H1 (cell line): Measurements from ENCODE around the gene LIPJ. TPM values are rescaled to one million over a fixed set of nuclear protein-coding genes. Genes with fewer than 3 reads are reported as not detected.

Experiments used
- CTCF ChIA-PET: fragments of 300-600 bp; sonication (Branson Sonifier 250); formaldehyde crosslinking; loops from one replicate; lab custom pipeline; 2021; ENCODE audit not compliant: partially characterized antibody; lab: Charles Lee
- POLR2A ChIA-PET: fragments of 300-600 bp; sonication (Branson Sonifier 250); formaldehyde crosslinking; loops from one replicate; lab custom pipeline; 2021; ENCODE audit warnings: inconsistent platforms; ENCODE audit not compliant: partially characterized antibody; lab: Charles Lee
- DNase-seq, 2 experiments: peaks; one replicate each; pipeline versions ENCODE4 v3.0.0 to v3.0.0-alpha.2; 2010 to 2022; ENCODE audit warnings: low spot score in 2 of 2, low read depth in 1 of 2, mixed read lengths in 1 of 2
- FAIRE-seq: peaks from 2 replicates; lab custom pipeline; 2011; peaks lifted over from hg19 to GRCh38; lab: Jason Lieb, UNC
- H2AFZ ChIP-seq: 2 replicates; pipeline ENCODE4 v1.8.1; 2012; ENCODE audit warnings: low read length, inconsistent platforms
- H2AK5ac ChIP-seq: 2 replicates; pipeline ENCODE4 v1.6.1; 2013; ENCODE audit warnings: low read depth, low read length
- H2BK120ac ChIP-seq: replicated peaks from 2 replicates; pipeline ENCODE3; 2013; ENCODE audit warnings: low read depth, low read length, inconsistent platforms
- H2BK12ac ChIP-seq: 2 replicates; pipeline ENCODE4 v1.6.1; 2013; ENCODE audit warnings: low read depth, low read length
- H2BK15ac ChIP-seq: 2 replicates; pipeline ENCODE4 v1.6.1; 2013; ENCODE audit warnings: low read length
- H2BK20ac ChIP-seq: 2 replicates; pipeline ENCODE4 v1.6.1; 2013; ENCODE audit warnings: low read length
- H2BK5ac ChIP-seq: 2 replicates; pipeline ENCODE4 v1.6.1; 2013; ENCODE audit warnings: low read depth, low read length
- H3K14ac ChIP-seq: 2 replicates; pipeline ENCODE4 v1.6.1; 2013; ENCODE audit warnings: inconsistent platforms; ENCODE audit not compliant: insufficient read length
- H3K18ac ChIP-seq: 2 replicates; pipeline ENCODE4 v1.6.1; 2013; ENCODE audit warnings: low read length; ENCODE audit errors: extremely low read depth
- H3K23ac ChIP-seq: 2 replicates; pipeline ENCODE4 v1.6.1; 2013; ENCODE audit warnings: inconsistent platforms; ENCODE audit not compliant: insufficient read length
- H3K23me2 ChIP-seq: 2 replicates; pipeline ENCODE4 v1.6.1; 2013; ENCODE audit warnings: low read depth, low read length
- H3K27ac ChIP-seq: 2 replicates; pipeline ENCODE4 v1.6.1; 2011; ENCODE audit warnings: low read depth, low read length, inconsistent platforms
- H3K27me3 ChIP-seq, 4 experiments: replicated peaks in 1 of 4; 1 replicate in 1 of 4; 2 replicates in 3 of 4; pipeline versions ENCODE4 v1.6.1 to v1.8.1; 2011 to 2013; ENCODE audit warnings: low read length in 3 of 4, mild to moderate bottlenecking in 3 of 4, inconsistent platforms in 2 of 4, mixed read lengths in 2 of 4, moderate library complexity in 1 of 4; ENCODE audit not compliant: control insufficient read depth in 3 of 4, insufficient read depth in 3 of 4; ENCODE audit errors: extremely low read depth in 1 of 4
- H3K36me3 ChIP-seq, 4 experiments: 2 replicates each; pipeline versions ENCODE4 v1.6.1 to v1.8.1; 2011 to 2013; ENCODE audit warnings: mild to moderate bottlenecking in 4 of 4, low read length in 3 of 4, moderate library complexity in 2 of 4, control low read depth in 1 of 4, inconsistent platforms in 1 of 4; ENCODE audit not compliant: insufficient read depth in 4 of 4, control insufficient read depth in 2 of 4
- H3K4ac ChIP-seq: replicated peaks from 2 replicates; pipeline ENCODE3; 2013; ENCODE audit warnings: low read length, low read depth, mixed read lengths, inconsistent platforms; ENCODE audit not compliant: insufficient read length
- H3K4me1 ChIP-seq, 4 experiments: replicated peaks in 1 of 4; 1 replicate in 1 of 4; 2 replicates in 3 of 4; pipeline versions ENCODE4 v1.6.1 to v1.8.1; 2011 to 2013; ENCODE audit warnings: low read length in 3 of 4, inconsistent platforms in 2 of 4, mixed read lengths in 1 of 4; ENCODE audit not compliant: insufficient read depth in 4 of 4, control insufficient read depth in 3 of 4
- H3K4me2 ChIP-seq, 2 experiments: 2 replicates each; pipeline versions ENCODE4 v1.6.1 to v1.8.1; 2011 to 2013; ENCODE audit warnings: low read depth in 2 of 2, low read length in 2 of 2, control low read depth in 1 of 2, inconsistent platforms in 1 of 2, mild to moderate bottlenecking in 1 of 2; ENCODE audit not compliant: insufficient read depth in 1 of 2
- H3K4me3 ChIP-seq, 4 experiments: fragments of 200-600, 300-600 bp in 1 of 4; sonication (generic), shearing (Covaris generic), sonication (Bioruptor Twin) in 1 of 4; 2 replicates each; pipeline versions ENCODE4 v1.5.1 to v1.8.1; 2011 to 2016; ENCODE audit warnings: low read length in 4 of 4, low read depth in 3 of 4, control low read depth in 2 of 4, inconsistent platforms in 2 of 4, mild to moderate bottlenecking in 2 of 4, mixed read lengths in 1 of 4, moderate library complexity in 1 of 4; ENCODE audit not compliant: insufficient read depth in 2 of 4; ENCODE audit errors: extremely low read depth in 1 of 4
- H3K56ac ChIP-seq: replicated peaks from 2 replicates; pipeline ENCODE3; 2013; ENCODE audit warnings: low read depth, mild to moderate bottlenecking, mixed read lengths, low read length, inconsistent platforms; ENCODE audit not compliant: insufficient read length
- H3K79me1 ChIP-seq: 2 replicates; pipeline ENCODE4 v1.6.1; 2013; ENCODE audit warnings: low read depth, low read length, control low read depth
- H3K79me2 ChIP-seq, 2 experiments: 2 replicates each; pipeline versions ENCODE4 v1.6.1 to v1.8.1; 2012 to 2013; ENCODE audit warnings: low read length in 2 of 2, mild to moderate bottlenecking in 2 of 2, inconsistent platforms in 1 of 2; ENCODE audit not compliant: insufficient read depth in 2 of 2, control insufficient read depth in 1 of 2
- H3K9ac ChIP-seq, 4 experiments: replicated peaks in 1 of 4; 1 replicate in 1 of 4; 2 replicates in 3 of 4; pipeline versions ENCODE4 v1.6.1 to v1.8.1; 2011 to 2013; ENCODE audit warnings: low read depth in 3 of 4, low read length in 3 of 4, control low read depth in 2 of 4, mild to moderate bottlenecking in 2 of 4, moderate library complexity in 2 of 4, inconsistent platforms in 1 of 4; ENCODE audit errors: extremely low read depth in 1 of 4
- H3K9me3 ChIP-seq, 2 experiments: 2 replicates each; pipeline versions ENCODE4 v1.6.1 to v1.8.1; 2012 to 2013; ENCODE audit warnings: mild to moderate bottlenecking in 2 of 2, moderate library complexity in 2 of 2, control low read depth in 1 of 2, inconsistent platforms in 1 of 2, low read depth in 1 of 2, low read length in 1 of 2, mixed read lengths in 1 of 2; ENCODE audit not compliant: insufficient read depth in 2 of 2
- H4K20me1 ChIP-seq, 2 experiments: replicated peaks in 1 of 2; 2 replicates each; pipeline versions ENCODE3 to v1.8.1; 2011 to 2013; ENCODE audit warnings: inconsistent platforms in 2 of 2, low read length in 2 of 2, mild to moderate bottlenecking in 1 of 2; ENCODE audit not compliant: insufficient read depth in 2 of 2, control insufficient read depth in 1 of 2
- H4K5ac ChIP-seq: 2 replicates; pipeline ENCODE4 v1.6.1; 2013; ENCODE audit warnings: low read length, low read depth, mixed read lengths, inconsistent platforms; ENCODE audit not compliant: insufficient read length
- H4K8ac ChIP-seq: 2 replicates; pipeline ENCODE4 v1.8.0; 2013; ENCODE audit warnings: mild to moderate bottlenecking, moderate library complexity, low read length, inconsistent platforms; ENCODE audit not compliant: insufficient read depth; ENCODE audit errors: extremely low read depth
- H4K91ac ChIP-seq: replicated peaks from 2 replicates; pipeline ENCODE3; 2013; ENCODE audit warnings: low read length, mixed read lengths, inconsistent platforms; ENCODE audit not compliant: insufficient read length
- JUN ChIP-seq: IDR thresholded peaks from 2 replicates; pipeline ENCODE4 v1.6.1; 2011; ENCODE audit warnings: low read depth, mild to moderate bottlenecking, improper control_type of control experiment, low read length
- KDM1A ChIP-seq: fragments of 200-600, 300-600 bp; sonication (generic); IDR thresholded peaks from 2 replicates; pipeline ENCODE4 v1.7.1; 2016; ENCODE audit warnings: mild to moderate bottlenecking, low read length, borderline replicate concordance
- RAD21 ChIP-seq, 2 experiments: IDR thresholded peaks in 1 of 2; conservative IDR thresholded peaks in 1 of 2; 2 replicates each; pipeline ENCODE4 v1.6.1; 2011; ENCODE audit warnings: low read depth in 2 of 2, low read length in 2 of 2, improper control_type of control experiment in 1 of 2, inconsistent platforms in 1 of 2, mild to moderate bottlenecking in 1 of 2, moderate library complexity in 1 of 2
- WGBS, 2 experiments: shearing (Covaris generic) in 1 of 2; methylation state at CpG; one replicate each; pipeline versions ENCODE4 v1.1.6 to v1.1.7; 2013 to 2015; ENCODE audit warnings: low lambda C conversion rate in 2 of 2, mixed read lengths in 2 of 2, inconsistent platforms in 1 of 2, low coverage in 1 of 2, missing lambda C conversion rate in 1 of 2; ENCODE audit not compliant: insufficient replicate concordance in 2 of 2, insufficient coverage in 1 of 2, insufficient read length in 1 of 2; ENCODE audit errors: extremely low coverage in 1 of 2, missing lambda C conversion rate in 1 of 2; 5-methylcytosine and 5-hydroxymethylcytosine counted together
- polyA plus RNA-seq, 7 experiments: library from polyadenylated mRNA; depleted of rRNA in 3 of 7; stranded (reverse) in 5 of 7; unstranded in 2 of 7; fragments of >200 nt in 5 of 7; fragments of 200-250 nt in 2 of 7; gene quantifications; 1 replicate in 5 of 7; 2 replicates in 1 of 7; 4 replicates in 1 of 7; pipeline versions ENCODE4 v1.2.1 to v1.2.3, GENCODE V29; 2011 to 2013; ENCODE audit warnings: missing spikeins in 2 of 7, mixed read lengths in 2 of 7
- total RNA-seq: library from RNA; stranded (reverse); fragmentation: NEBNext Ultra II Directional; extraction: Animal tissue kit (Norgen Biotek cat#: 25700); gene quantifications from 2 replicates; pipeline ENCODE4 v1.2.1, GENCODE V29; 2021

LIPJ gene
- total and polyA plus RNA-seq, 2 of the 8 experiments (the other 6 are each of a cell fraction or from before 2014, with no cell fraction given), result not detected

GRCh38 chr10:88583584-88583957 is 3.0 kb upstream of the LIPJ start:
- Histone ChIP-seq H3K9me3 (no peaks in the 10 kb centered on the region), H2AK5ac (no peak overlapping the region), H4K5ac (no peak overlapping the region), H2BK12ac (no peak overlapping the region), H3K4me3 (peak overlapping the region; percentile 79 to 86 (median 83)), H4K20me1 (no peaks in the 10 kb centered on the region), H3K23ac (no peak overlapping the region), H3K18ac (peak overlapping the region; percentile 38; the same call in 1 of the 2 replicates), H3K27me3 (no peaks in the 10 kb centered on the region), H4K8ac (no peak overlapping the region; the same call in 1 of the 2 replicates), H3K56ac (no peak overlapping the region), H2BK15ac (no peak overlapping the region; the same call in 1 of the 2 replicates), H3K4me2 (peak overlapping the region; percentile 69 to 93), H2BK5ac (no peak overlapping the region), H3K4me1 (no peaks in the 10 kb centered on the region), H3K23me2 (peaks cover 3% of the 10 kb centered on the region), H4K91ac (no peak overlapping the region), H3K79me1 (no peaks in the 10 kb centered on the region), H3K36me3 (no peaks in the 10 kb centered on the region), H3K27ac (no peak overlapping the region), H2BK20ac (no peak overlapping the region), H3K4ac (no peak overlapping the region), H3K9ac (peak overlapping the region in 3 of 4 experiments; percentile 9 to 93 (median 67); a peak in 4 of 7 replicates), H3K14ac (no peak overlapping the region), H2BK120ac (no peak overlapping the region), H2AFZ (peak overlapping the region; percentile 88), H3K79me2 (no peaks in the 10 kb centered on the region)
- no peak for DNase-seq
- ChIA-PET POLR2A (interaction anchor here (0.6 to 1.7 kb wide), 3 partner anchors 8 to 722 kb away, joined by 3 to 5 read pairs (median 5); no protein-coding TSS in a partner anchor), CTCF (interaction anchor here (0.7 to 3.6 kb wide), 16 partner anchors 9 to 226 kb away, joined by 3 to 37 read pairs (median 4); no protein-coding TSS in a partner anchor)
- 52% methylated on average over 7 of the region's 7 CpGs; no CpG with 5 or more reads in 1 of the 2 experiments for WGBS, 2 experiments
- TF ChIP-seq JUN (no peak), RAD21 (IDR thresholded peaks at IDR 0.05 in 1 of 2, conservative IDR thresholded peaks at IDR 0.05 in 1 of 2; ENCODE audit: low read depth in 2 of 2, low read length in 2 of 2) (no peak), KDM1A (peak; percentile 50; the same call in 1 of the 2 replicates)
- FAIRE-seq, result no peak
